ENCODE measurements around the gene P3H1.
A peak's percentile ranks its signal among the peaks of the same experiment; 100 is the strongest.

GRCh38 chr1:42756956-42757891 is 9.6 kb downstream of the P3H1 start:
- TF ChIP-seq REST (IDR thresholded peaks at IDR 0.05; ENCODE audit: insufficient replicate concordance, low read depth) = no peak
- peak; percentile 63 for TF ChIP-seq CTCF (IDR thresholded peaks at IDR 0.05; ENCODE audit: insufficient read depth, low read length)
- TF ChIP-seq POLR2AphosphoS5 (IDR thresholded peaks at IDR 0.05; ENCODE audit: low read depth) = no peak
